Stimulated activated CD4-positive, alpha-beta T cell treated with anti-CD3 and anti-CD28 coated beads, Interleukin-1b, Interleukin-23, amount 100 ng/mL, for 1 hour (primary cell): ENCODE results near the gene ATP5IF1.

Experiments
- DNase-seq, 2 donors: peaks; one replicate each; pipeline ENCODE4 v3.0.0-alpha.2; 2020; ENCODE audit warnings: low read depth in 2 of 2

The ATP5IF1 gene

DNA sequence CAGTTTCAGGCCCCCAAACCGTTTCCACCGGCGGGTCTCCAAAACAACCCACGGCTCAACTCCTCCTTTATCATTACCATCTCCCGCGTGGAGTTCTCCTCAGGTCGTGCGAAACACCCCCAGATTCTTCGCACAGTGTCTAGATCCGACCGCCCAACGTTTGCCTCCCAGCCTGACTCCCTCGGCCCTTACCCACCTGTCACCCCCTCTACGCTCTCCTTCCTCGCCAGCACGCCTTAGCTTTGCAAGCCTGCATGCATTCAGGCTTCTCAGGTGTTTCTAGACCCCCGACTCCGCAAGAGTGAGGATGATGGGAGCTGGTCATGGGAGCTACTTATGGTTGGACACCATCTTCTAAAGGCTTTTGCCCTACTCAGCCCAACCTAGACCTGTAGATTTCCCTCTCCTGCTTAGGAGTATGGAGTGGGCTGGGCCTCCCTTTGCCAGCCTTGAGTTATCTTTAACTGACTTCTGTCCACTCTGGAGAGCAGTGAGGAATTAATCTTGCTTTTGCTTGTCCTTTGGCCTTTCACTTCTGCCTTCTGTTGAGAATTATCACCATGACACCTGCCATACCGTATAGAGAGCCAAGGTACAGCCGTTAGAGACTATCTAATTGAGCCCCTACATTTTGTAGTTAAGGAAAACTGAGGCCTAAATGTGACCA is 865 bp downstream of the ATP5IF1 start:
- DNase-seq, result no peak

DNA sequence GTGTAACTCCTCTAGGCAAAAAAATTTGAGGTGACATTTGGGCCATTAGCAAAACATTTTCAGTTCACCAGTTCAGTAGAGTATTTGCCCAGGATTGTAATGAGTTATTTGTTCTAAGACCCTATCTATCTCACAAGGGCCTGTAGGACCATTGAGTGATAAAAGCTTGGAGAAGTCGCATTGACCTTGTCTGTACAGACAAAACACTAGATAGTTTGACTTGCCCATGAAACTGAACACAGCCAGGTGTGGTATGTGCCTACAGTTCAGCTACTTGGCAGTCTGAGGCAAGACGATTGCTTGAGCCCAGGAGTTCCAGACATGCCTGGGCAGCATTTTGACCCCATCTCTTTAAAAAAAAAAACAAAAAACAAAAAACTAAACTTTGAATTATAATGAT is 3.1 kb downstream of the ATP5IF1 start:
- no peak for DNase-seq

DNA sequence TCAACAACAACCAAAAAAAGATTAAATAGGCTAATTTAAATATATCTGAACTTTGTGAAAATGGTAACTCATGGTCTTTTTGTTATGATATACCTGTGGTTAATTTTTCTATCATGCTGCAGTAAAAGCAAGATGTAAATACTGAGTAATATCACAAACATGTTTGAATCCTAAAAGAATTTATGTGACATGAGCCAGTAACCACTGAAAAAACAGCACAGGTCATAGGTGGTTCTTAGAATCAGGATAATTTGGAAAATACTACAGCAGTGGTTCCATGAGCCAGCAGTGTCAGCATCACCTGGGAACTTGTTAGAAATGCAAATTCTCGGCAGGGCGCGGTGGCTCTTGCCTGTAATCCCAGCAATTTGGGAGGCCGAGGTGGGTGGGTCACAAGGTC is 4.1 kb downstream of the ATP5IF1 start:
- no peak for DNase-seq

DNA sequence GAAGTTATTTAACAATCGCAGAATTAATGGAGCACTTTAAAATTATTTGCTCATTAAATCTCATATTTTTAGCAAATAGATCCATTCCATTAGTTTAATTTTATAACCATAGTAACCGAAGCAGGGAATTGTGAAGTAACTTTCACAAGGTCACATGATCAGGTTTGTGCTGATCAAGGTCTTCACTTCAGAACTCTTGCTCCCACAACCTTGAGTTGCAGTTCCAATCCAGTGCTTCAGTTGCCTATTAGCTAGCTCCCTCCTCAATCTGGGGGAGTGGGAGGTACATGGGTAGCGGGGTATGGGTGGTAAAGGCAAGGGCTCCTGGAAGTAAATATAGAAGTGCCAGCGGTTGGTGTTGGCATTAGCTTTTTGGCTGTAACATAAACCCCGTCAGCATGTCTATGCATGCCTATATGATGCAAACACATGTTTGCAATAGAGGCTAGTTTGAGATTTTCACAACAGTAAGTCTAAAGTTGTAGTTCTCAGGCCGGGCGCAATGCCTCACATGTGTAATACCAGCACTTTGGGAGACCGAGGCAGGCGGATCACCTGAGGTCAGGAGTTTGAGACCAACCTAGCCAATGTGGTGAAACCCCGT is 5.8 kb downstream of the ATP5IF1 start:
- DNase-seq, result no peak

DNA sequence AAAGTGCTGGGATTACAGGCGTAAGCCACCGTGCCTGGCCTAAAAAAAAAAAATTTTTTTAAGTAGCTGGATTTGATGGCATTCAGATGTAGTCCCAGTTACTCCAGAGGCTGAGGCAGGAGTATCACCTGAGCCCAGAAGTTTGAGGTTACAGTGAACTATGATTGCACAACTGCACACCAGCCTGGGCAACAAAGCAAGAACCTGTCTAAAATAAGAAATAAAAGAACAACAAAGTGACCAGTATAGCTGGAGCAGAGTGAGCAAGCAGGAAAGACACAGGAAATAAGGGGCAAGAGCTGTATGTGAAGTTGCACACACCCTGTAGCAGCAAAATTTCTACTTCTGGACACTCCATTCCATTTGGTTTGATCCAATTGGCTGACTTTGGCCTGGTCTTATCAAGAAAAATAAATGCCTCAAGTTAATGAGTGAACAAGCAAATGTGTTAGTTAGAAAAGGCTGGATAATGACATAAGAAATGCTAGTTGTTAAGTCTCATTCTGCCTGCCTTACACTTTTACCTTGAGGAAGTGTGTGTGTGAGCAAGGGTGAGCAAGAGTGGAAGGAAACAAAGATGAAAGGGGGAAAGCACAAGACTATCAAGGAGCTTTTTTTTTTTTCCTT is 7.9 kb downstream of the ATP5IF1 start:
- DNase-seq, result no peak

DNA sequence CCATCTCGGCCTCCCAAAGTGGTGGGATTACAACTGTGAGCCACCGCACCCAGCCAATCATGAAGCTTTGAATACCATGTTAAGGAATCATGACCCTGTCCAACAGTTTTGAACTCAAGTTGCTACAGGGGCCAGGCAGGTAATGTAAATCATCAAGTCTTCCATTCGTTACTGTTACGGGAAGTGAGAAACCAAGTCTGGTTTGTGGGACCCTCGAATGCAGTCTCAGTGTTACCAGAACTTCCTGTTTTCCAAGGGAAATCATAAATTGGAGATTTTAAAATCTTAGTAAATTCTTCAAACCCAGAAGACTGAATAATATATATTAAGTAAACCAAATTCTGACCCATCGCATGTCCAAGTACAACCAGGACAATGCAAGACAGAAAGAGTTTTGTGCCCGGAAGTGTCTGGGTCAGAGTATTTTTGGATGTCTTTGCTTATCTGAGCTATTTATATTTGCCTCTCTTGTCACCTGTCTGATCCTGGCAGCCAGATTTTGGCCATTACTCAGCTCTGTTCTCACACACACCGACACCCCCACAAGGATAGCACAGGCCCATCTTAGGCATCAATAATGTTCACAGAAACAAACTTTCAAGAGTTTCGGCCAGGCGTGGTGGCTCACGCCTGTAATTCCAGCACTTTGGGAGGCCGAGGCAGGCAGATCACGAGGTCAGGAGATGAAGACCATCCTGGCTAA is 8.8 kb downstream of the ATP5IF1 start:
- no peak for DNase-seq

DNA sequence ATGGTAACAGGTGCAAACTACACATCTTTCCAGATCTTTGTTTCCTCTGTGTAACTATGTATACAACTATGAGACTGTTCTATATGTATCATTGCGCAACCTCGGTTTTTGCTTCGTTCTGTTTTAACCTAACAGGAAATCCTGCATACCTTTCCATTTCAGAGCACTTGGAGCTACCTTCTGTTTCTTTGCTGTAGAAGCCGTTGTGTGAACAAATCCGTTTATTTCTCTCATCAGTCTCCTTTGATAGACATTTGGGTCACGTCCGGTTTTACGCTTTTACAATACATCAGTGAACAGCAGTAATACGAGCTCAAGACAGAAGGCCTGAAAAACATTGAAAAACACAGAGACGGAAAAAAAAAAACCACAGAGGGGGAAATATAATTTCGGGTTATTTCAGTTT is 10.5 kb downstream of the ATP5IF1 start:
- DNase-seq, result no peak

DNA sequence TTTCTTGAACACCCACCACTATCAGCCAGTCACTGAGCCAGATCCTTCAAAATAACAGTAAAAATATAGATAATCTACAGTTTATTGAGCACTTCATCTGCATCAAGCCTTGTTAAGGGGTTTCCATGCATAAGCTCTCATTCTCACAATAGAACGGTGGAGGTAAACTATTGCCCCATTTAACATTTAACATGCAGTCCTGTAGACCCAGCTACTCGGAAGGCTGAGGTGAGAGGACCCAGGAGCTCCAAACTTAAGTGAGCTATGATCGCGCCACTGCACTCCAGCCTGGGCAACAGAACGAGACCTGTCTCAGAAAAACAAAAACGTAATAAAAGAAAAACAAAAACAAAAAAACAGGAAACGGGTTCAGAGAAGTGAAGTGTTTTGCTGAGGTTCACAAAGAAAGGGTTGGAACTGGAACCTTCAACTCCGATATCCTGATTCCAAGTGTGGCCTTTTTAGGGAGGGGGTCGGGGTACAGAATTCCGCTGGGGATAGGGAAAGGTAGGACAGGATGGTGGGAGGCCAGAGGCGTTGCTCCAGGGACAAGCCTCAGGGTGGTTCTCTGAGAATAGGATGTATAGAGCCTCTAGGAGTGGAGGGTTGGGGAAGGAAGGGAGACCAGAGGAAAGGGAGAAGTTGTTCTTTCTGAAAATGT is 11.8 kb downstream of the ATP5IF1 start:
- no peak for DNase-seq

DNA sequence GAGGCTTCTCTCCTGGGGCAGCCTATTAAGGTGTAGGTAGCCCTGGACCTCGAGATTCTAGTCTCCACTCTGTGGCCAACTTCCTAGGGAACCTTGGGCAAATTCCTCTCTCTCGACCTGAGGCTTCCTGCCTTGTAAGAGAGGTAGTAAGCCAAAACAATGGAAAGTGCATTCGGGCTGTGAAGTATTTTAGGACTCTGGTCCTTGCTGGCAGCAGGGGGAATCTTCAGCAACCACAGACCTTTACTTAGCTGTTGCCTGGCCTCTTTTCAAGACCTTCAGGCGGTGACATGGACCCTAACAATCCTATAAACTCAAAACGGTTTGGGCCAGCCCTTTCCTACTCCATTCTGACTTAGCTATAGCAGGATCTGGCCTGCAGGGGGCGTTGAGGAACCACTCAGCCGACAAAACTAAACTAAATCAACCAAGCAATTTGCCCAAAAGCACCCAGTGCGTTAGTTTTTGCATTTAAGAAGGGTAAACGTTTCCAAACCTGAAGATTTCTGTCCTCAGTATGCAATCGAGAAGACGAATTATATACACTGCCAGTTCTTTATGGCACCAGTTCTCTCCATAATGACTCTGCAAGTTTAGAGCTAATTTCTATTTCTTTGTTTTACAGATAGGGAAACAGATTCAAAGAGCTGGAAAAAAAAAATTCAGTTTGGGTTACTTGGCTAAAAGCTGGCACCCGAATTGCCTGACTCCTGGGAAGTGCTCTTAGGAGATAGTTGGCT is 12.5 kb downstream of the ATP5IF1 start:
- DNase-seq, result peak; percentile 56 to 71

DNA sequence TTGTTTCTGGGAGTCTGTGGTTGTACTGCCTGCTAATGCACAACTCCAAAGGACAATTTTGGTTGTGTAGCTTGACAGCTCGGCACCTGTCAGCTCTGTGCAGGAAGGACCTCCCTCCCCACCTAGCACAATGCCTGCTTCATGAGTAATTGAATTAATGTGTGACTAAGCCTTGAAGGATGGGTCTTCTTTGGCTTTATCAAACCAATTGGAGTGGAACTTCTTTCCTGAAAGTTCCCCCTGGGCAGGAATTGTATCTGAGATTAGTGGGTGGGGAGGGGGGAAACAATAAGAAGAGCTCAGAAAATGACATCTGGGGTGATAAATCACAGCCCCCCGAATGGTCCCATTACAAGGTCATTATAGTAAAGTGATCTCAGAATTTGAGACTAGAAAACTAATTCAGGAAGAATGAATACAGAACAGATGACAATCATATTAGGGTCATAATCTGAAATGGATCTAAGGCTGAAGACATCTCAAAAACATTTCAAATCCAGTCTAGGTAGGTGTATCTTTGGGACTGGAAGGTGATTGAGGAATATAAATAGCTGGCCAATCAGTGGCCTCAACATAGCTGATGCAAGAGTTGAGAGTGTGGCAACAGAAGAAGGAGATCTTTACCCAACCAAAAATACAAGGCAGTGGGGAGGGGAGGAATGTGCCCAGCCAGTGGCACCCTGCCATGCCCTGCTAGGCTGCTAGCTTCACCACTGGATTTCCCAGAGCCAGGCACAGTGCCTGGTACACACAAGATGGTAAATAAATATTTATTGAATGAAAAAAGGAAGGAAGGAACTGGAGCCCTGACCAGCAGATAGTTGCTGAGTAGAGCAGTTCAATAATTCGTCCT is 13.3 kb downstream of the ATP5IF1 start:
- DNase-seq, result no peak

DNA sequence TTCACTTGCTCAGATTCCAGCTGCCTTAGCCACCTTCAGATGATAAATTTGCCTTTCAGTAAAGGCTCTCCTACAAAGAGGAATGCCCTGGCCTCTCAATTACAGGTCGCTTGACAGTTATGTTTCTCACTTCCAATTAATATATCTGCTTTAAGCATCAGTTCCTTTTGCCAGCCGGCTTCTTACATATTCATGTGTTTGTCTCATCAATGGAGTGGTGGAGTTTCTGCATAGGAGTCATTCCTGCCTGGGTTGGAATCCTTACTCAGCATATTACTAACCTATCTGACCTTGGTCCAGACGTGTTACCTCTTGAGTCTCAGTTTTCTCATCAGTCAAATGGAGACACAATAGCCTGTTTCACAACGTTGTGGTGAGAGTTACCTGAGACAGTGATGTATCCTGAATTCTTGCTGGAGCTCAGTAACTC is 14.0 kb downstream of the ATP5IF1 start:
- no peak for DNase-seq

DNA sequence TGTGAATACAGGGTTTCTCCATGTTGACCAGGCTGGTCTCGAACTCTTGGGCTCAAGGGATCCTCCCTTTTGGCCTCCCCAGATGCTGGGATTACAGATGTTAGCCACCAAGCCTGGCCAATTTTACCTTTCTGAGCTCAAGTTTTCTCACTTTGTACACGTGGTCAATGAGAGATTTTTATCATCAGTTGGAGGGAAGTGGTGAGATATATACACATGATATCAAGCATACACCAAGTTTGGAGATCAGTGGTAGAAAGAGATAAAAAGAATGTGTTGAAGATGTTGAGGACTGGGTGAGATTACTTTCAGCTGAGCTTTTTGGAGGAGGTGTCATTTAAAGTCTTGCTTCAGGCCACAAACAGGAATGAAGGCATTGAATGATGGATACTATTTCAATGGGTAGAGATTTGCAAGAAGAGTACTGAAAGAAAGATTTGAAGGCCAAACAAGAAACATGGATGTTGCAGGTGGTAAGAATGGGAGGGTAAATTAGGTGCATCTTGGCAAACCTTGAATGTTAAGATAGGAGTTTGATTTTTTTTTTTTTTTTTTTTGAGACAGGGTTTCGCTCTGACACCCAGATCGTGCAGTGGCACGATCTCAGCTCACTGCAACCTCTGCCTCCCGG is 20.4 kb downstream of the ATP5IF1 start:
- DNase-seq, result no peak

DNA sequence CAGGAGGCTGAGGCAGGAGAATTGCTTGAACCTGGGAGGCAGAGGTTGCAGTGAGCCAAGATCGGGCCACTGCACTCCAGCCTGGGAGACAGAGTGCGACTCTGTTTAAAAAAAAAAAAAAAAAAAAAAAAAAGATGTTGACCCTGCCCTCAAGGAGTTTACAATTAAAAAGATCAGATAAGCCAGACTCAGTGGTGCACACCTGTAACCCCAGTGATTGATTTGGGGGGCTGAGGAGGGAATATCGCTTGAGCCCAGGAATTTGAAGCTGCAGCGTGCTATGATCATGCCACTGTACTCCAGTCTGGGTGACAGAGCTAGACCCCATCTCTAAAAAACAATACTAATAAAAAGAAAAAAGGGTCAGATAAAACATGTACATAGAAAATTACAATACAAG is 21.8 kb downstream of the ATP5IF1 start:
- DNase-seq, result no peak

DNA sequence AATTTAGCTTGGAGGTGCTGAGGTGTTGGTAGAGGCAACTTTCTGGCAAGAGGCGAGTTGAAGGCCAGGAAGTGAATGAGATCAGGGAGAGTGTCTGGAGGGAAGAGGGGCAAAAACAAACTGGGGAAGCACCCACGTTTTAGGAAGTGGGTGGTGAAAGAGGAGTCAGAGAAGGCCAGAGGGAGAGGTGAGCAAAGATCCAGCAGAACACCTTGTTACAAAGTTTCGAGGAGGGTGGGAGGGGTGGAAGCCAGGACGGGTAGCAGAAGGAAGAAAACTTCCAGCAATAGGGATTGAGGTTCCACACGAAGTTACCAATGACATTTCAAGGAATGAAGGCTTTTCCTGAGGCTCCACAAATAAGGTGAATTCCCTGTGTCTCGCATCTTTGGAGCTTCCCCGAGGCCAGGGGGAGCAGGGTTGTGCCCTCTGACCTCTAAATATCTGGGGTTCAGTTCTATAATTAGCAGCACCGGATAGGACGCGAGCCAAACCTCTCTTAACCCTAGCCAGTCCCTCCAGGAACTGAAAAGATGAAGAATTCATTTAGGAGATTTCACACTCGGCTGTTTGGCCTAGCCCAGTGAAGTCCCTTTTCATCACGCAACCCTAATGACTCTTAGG is 22.8 kb downstream of the ATP5IF1 start:
- no peak for DNase-seq

DNA sequence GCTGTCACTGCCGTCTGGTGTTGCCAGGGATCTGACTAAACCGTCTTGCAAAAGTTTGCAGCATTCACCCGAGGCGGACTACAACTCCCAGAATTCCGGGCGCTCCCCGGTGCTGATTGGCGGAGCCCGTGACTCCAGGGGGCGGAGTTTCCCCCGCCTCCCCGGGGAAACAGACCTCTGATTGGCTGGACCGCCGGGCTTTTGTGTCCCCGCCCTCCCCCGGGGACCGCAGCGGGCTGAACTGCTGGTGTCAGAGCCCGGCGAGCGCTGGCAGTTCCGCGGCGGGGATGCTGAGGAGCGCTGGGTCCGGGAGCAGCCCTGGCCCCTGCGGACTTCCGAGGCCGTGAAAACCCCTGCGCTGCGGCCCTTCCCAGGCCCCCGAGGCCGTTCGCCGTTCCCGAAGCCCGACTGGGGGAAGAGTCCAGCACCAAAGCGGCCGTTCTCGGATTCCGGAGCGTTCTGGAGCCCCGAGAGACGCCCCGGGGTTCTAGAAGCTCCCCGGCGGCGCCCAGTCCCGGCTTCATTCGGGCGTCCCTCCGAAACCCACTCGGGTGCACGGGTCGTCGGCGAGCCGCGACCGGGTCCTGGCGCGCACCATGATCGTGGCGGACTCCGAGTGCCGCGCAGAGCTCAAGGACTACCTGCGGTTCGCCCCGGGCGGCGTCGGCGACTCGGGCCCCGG is 23.5 kb downstream of the ATP5IF1 start, which contains the start of gene SESN2:
SESN2 (plus strand) TSS at position 267 of the 682 bp plus-strand sequence; CDS start at position 597, 330 bp downstream.
- DNase-seq, result peak; percentile 97 to 98

DNA sequence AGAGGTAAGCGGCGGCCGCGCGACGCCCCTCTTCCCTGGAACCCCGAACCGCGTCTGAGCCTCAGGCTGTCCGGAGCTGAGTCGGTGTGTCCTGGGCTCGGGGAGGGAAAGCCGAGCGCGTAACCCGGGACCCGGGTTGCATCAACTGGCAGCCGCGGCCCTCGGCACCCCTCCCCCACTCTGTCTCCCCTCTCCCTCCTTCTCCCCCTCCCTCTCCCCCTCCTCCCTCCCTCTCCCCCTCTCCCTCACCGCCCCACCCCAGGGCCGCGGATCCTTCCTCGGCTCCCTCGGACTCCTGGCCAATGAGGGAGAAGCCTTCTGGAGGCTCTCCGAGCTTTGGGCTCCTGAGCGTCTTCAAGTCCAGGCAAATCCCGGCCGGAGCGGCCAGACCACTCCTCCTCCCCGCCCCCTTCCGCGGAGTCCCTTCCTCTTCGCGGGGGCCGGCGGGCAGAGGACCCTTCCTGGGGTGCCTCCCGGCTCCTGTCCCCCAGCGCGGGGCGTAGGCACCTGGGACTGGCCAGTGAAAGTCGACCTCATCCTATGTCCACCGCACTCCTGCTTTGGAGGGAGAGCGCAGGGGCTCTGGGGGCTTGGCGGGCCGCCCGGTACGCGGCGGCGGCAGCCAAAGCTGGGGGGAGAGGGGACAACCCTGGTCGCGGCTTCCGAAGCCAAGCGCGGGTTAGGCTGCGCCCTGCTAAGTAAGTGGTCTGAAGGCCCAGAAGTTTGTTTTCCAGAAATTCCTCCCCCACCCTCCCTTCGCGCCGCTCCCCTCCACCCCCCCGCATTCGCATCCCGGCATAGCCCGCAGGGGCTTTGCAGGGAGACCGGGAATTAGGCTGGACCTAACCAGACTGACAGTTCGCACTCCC is 24.2 kb downstream of the ATP5IF1 start:
- peak in 1 of 2 donors; percentile 30 for DNase-seq

DNA sequence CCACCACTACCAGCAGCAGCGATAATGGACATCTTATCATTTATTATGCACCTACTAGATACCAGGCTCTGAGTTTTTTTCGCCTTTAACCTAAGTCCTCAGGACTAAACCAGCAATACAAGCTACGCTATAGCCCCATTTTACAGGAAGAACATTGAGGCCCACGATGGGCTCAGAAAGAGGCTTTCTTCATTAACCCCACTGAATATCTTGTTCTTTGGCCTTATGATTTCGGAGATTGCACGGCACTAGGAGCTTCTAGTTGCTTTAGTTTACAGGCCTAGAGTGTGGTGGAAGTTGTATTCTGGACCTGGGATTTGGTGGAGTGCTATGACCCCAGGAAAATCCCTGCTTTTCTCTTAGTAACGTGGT is 24.9 kb downstream of the ATP5IF1 start:
- DNase-seq, result no peak

DNA sequence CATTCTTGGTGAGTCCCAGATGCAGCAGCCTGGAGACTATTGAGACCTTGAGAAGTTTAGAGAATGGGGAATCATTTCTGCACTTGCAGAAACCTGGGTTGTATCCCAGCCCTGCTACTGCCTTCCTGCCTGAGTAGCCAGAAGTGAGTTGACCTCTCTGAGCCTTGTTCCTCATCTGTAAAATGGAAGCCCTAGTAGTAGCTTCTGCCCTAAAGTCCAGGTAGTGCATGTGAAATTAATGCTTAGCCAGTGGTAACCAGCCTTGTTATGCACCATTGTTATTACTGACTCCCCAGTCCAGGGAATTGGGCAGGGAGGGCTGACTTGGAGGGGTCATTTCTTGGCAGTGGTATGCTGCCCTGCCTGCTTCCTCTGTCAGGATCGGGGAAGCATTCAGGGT is 29.0 kb downstream of the ATP5IF1 start:
- DNase-seq, result no peak
